Tibial nerve (tissue), 4 donors: Measurements from ENCODE around the gene SLIT3. TPM values are rescaled to one million over a fixed set of nuclear protein-coding genes. Genes with fewer than 3 reads are reported as not detected.

Experiments
- DNase-seq, 2 donors: peaks; one replicate each; pipeline ENCODE4 v3.0.0-alpha.2; 2019; ENCODE audit warnings: low spot score in 2 of 2
- H3K27ac ChIP-seq, 4 donors: fragments of 200-600 bp; sonication (generic) in 3 of 4; one replicate each; pipeline ENCODE4 v1.5.1; 2017 to 2019; ENCODE audit warnings: mild to moderate bottlenecking in 1 of 4
- H3K27me3 ChIP-seq, 2 donors: fragments of 200-600 bp; sonication (generic) in 1 of 2; one replicate each; pipeline versions ENCODE4 v1.5.1 to v1.6.0; 2017 to 2019
- H3K36me3 ChIP-seq, 3 donors: fragments of 200-600 bp; sonication (generic); one replicate each; pipeline ENCODE4 v1.5.1; 2018 to 2019
- H3K4me1 ChIP-seq, 4 donors: fragments of 200-600 bp; sonication (generic) in 3 of 4; one replicate each; pipeline ENCODE4 v1.5.1; 2017 to 2019
- H3K4me3 ChIP-seq, 4 donors: fragments of 200-600 bp; sonication (generic) in 3 of 4; one replicate each; pipeline ENCODE4 v1.5.1; 2017 to 2019; ENCODE audit warnings: mild to moderate bottlenecking in 1 of 4, moderate library complexity in 1 of 4
- H3K9me3 ChIP-seq, 4 donors: fragments of 200-600 bp; sonication (generic) in 3 of 4; one replicate each; pipeline ENCODE4 v1.5.1; 2017 to 2019
- EP300 ChIP-seq, 2 donors: sonication (generic); formaldehyde crosslinking; IDR thresholded peaks; one replicate each; pipeline ENCODE4 v1.6.1; 2017; ENCODE audit warnings: antibody characterized with exemption in 2 of 2, mild to moderate bottlenecking in 1 of 2
- POLR2A ChIP-seq, 2 donors: fragments of 450-650 bp; IDR thresholded peaks; one replicate each; pipeline ENCODE4 v1.6.1; 2017; ENCODE audit warnings: antibody characterized with exemption in 2 of 2, mild to moderate bottlenecking in 2 of 2, moderate library complexity in 2 of 2
- WGBS, 2 donors: methylation state at CpG; one replicate each; pipeline ENCODE4 v1.1.5; 2018; 5-methylcytosine and 5-hydroxymethylcytosine counted together
- total RNA-seq, 4 donors: library from RNA; depleted of rRNA; stranded (reverse); fragments of >200 nt; gene quantifications; one replicate each; pipeline ENCODE4 v1.1.0, GENCODE V29; 2016
- TF ChIP-seq, protein P1 (sequence below), 5 experiments: fragments of 200-600 bp in 3 of 5; fragments of 450-650 bp in 2 of 5; sonication (generic) in 3 of 5; IDR thresholded peaks; one replicate each; pipeline ENCODE4 v1.5.1; 2016 to 2019; ENCODE audit warnings: antibody characterized with exemption in 5 of 5, mild to moderate bottlenecking in 3 of 5, moderate library complexity in 2 of 5

The SLIT3 gene
- total RNA-seq, 4 donors from 2014 or later = 16.6 to 39.0 (median 20.2) TPM

- no peaks in the 10 kb centered on the region for H3K36me3 ChIP-seq
- H3K27me3 ChIP-seq = no peaks in the 10 kb centered on the region
- H3K4me1 ChIP-seq = peaks cover 0 to 20% (median 4%) of the 10 kb centered on the region in 4 donors
- H3K9me3 ChIP-seq = no peaks in the 10 kb centered on the region
- H3K4me3 ChIP-seq = no peak overlapping the region
- H3K27ac ChIP-seq = no peak overlapping the region
- TF ChIP-seq, protein P1, sequence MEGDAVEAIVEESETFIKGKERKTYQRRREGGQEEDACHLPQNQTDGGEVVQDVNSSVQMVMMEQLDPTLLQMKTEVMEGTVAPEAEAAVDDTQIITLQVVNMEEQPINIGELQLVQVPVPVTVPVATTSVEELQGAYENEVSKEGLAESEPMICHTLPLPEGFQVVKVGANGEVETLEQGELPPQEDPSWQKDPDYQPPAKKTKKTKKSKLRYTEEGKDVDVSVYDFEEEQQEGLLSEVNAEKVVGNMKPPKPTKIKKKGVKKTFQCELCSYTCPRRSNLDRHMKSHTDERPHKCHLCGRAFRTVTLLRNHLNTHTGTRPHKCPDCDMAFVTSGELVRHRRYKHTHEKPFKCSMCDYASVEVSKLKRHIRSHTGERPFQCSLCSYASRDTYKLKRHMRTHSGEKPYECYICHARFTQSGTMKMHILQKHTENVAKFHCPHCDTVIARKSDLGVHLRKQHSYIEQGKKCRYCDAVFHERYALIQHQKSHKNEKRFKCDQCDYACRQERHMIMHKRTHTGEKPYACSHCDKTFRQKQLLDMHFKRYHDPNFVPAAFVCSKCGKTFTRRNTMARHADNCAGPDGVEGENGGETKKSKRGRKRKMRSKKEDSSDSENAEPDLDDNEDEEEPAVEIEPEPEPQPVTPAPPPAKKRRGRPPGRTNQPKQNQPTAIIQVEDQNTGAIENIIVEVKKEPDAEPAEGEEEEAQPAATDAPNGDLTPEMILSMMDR (IDR thresholded peaks at IDR 0.05) = no peak
- TF ChIP-seq EP300 (IDR thresholded peaks at IDR 0.05) (no peak), POLR2A (IDR thresholded peaks at IDR 0.05) (no peak)
- 58 to 66% methylated on average over 2 of the region's 2 CpGs for WGBS, 2 donors
- no peak for DNase-seq
Observed at GRCh38 chr5:169062690-169063089, 238.2 kb downstream of the SLIT3 start.

GRCh38 chr5:169054506-169054905 lies 246.4 kb downstream of the SLIT3 start:
- H3K27me3 ChIP-seq = no peaks in the 10 kb centered on the region
- TF ChIP-seq POLR2A (IDR thresholded peaks at IDR 0.05) (no peak), EP300 (IDR thresholded peaks at IDR 0.05) (no peak)
- TF ChIP-seq, protein P1 (IDR thresholded peaks at IDR 0.05) = no peak
- H3K9me3 ChIP-seq = no peaks in the 10 kb centered on the region
- no peak overlapping the region for H3K27ac ChIP-seq
- no peak for DNase-seq
- H3K4me1 ChIP-seq = peaks cover 0 to 12% (median 0%) of the 10 kb centered on the region in 4 donors
- WGBS, 2 donors = 95 to 98% methylated on average over 8 of the region's 8 CpGs
- no peaks in the 10 kb centered on the region for H3K36me3 ChIP-seq
- H3K4me3 ChIP-seq = no peak overlapping the region

DNA sequence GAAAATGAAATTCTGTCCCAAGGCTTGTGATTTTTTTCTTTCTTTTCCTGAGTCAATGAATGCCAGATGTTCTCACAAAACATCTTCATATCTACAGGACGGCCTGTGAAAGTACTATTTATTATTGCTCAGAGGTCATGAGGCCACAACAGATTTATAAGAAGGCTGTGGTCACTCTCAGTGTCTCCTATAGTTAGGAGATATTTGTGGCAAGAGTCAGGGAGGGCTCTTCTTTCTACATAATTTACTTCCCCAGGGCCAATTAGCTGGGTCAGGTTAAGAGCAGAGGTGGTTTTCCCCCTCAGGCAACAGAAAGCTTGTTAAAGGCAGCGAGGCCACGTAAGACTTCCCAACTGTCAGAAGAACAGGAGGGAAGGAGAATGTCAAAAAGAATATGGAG lies 248.7 kb downstream of the SLIT3 start:
- TF ChIP-seq EP300 (IDR thresholded peaks at IDR 0.05) = no peak
- peaks cover 0 to 12% (median 0%) of the 10 kb centered on the region in 4 donors for H3K4me1 ChIP-seq
- 65 to 70% methylated on average over 3 of the region's 3 CpGs for WGBS, 2 donors

DNA sequence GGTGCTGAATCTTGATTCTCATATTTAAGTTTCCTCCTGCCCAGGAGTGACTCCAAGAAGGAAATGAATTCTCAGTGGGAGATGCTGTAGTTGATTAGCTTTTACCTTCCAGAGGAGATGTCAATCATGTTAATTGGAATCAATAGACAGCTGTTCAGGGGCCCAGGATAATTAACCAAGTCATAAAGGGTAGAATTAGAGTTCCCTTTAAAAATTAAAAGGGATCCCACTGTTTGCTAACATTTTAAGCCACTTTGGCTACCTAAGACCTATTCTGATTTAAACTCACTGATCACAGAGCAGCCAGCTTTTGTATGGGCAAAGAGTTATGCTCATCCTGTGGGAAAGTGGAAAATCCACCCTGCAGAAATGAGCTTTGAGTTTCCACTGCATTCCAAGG lies 249.6 kb downstream of the SLIT3 start:
- peaks cover 0 to 12% (median 0%) of the 10 kb centered on the region in 4 donors for H3K4me1 ChIP-seq
- H3K9me3 ChIP-seq = no peaks in the 10 kb centered on the region
- no peaks in the 10 kb centered on the region for H3K27me3 ChIP-seq
- H3K36me3 ChIP-seq = no peaks in the 10 kb centered on the region
- no peak for DNase-seq
- no peak overlapping the region for H3K27ac ChIP-seq
- TF ChIP-seq POLR2A (IDR thresholded peaks at IDR 0.05) = no peak
- TF ChIP-seq, protein P1 (IDR thresholded peaks at IDR 0.05) = no peak
- no peak for TF ChIP-seq EP300 (IDR thresholded peaks at IDR 0.05)
- H3K4me3 ChIP-seq = no peak overlapping the region

More for the DNA sequence above, 248.7 kb downstream of the SLIT3 start:
- no peak overlapping the region for H3K27ac ChIP-seq
- no peak overlapping the region for H3K4me3 ChIP-seq
- no peak for DNase-seq
- no peaks in the 10 kb centered on the region for H3K9me3 ChIP-seq
- H3K36me3 ChIP-seq = no peaks in the 10 kb centered on the region
- no peaks in the 10 kb centered on the region for H3K27me3 ChIP-seq

- TF ChIP-seq, protein P1 (IDR thresholded peaks at IDR 0.05) = no peak
- TF ChIP-seq POLR2A (IDR thresholded peaks at IDR 0.05) (no peak), EP300 (IDR thresholded peaks at IDR 0.05) (no peak)
- H3K27ac ChIP-seq = no peak overlapping the region
- WGBS, 2 donors = 63 to 64% methylated on average over 10 of the region's 10 CpGs
Observed at GRCh38 chr5:169050636-169051035, 250.3 kb downstream of the SLIT3 start.

DNA sequence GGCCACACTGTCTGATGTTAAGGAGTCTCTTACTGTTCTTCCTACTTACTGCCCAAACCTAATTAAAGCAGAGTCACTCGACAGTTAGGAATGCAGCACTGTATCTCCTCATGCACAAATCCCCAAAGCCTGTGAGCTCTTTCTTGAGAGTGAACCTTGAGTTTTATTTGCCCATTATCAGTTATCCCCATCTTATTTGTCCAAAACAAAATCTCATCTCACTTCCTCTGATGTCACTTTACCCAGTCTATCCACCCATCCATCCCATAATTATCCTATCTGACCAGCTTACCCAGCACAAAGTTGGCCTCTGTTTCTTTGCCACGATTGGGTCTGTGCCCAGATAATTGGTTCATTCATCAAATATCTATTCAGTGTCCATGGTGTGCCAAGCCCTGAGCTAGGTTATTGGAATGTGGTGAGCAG lies 250.8 kb downstream of the SLIT3 start:
- Histone ChIP-seq H3K4me3 (no peak overlapping the region), H3K9me3 (no peaks in the 10 kb centered on the region), H3K4me1 (peaks cover 0 to 12% (median 0%) of the 10 kb centered on the region in 4 donors), H3K36me3 (no peaks in the 10 kb centered on the region), H3K27me3 (no peaks in the 10 kb centered on the region), H3K27ac (no peak overlapping the region)
- 31 to 32% methylated on average over 2 of the region's 2 CpGs for WGBS, 2 donors
- TF ChIP-seq EP300 (IDR thresholded peaks at IDR 0.05) = no peak
- TF ChIP-seq, protein P1 (IDR thresholded peaks at IDR 0.05) = no peak
- no peak for TF ChIP-seq POLR2A (IDR thresholded peaks at IDR 0.05)
- no peak for DNase-seq

More at GRCh38 chr5:169050636-169051035, 250.3 kb downstream of the SLIT3 start:
- Histone ChIP-seq H3K9me3 (no peaks in the 10 kb centered on the region), H3K36me3 (no peaks in the 10 kb centered on the region), H3K27me3 (no peaks in the 10 kb centered on the region), H3K4me3 (no peak overlapping the region), H3K4me1 (peaks cover 0 to 12% (median 0%) of the 10 kb centered on the region in 4 donors)
- no peak for DNase-seq
